HK-2 (cell line): ENCODE results near the gene HNRNPLL.

Experiments used
- DNase-seq: peaks from one replicate; pipeline ENCODE4 v3.0.0-alpha.2; 2018; ENCODE audit not compliant: unreplicated experiment

The HNRNPLL gene

GRCh38 chr2:38592951-38593350 lies 9.8 kb downstream of the HNRNPLL start:
- no peak for DNase-seq

DNA sequence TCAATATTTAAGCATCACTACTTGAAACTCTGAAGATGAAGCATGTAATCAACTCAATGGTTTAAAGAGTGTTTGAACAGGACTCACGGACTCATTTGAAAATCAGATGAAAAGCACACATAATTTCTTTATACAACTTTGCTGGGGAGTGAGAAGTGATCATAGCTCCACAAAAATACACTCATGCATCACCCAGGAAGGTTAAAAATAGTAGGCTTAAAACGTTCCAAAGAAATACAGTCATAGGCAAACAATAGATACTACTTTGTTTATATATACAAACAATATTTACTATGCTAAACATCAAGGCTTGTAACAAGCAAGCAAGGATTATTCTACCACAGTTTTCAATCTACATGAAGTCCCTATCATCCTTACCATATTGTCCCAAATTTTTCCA lies 11.6 kb downstream of the HNRNPLL start:
- DNase-seq, result no peak

DNA sequence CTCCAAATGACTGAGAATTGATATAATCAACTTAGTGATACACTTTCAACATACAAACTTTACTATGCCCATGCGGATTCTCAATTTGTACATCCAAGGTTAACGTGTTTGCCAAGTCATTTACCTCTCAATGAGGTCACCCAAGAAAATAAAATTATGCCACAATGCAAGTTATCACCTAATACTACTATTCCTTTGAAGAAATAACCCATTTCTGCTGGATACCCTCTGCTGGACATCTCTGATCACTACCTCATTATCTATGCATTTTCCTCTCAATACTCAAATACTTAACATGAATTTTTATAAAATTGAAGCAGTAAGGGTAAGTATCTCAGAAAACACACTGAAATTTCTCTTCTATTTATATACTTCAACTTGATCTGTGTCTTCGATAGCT lies 12.7 kb downstream of the HNRNPLL start:
- no peak for DNase-seq

DNA sequence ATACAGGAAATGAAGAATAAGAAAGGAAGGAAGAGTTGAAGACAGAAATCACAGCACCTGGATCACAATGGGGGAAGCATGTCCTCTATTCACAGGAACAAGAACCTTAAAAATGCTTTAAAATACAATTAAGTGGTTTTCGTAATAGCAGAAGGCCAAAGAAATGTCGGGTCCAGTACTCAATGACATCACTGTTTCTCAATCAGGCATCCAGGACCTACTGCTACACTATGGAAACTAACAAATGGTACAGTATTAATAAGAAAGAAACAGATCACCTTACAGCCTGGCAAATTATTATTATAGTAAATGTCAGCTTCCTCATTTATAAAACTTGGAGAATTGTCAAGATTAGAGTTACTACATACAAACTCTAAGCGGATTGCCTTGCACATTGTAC lies 15.8 kb downstream of the HNRNPLL start:
- no peak for DNase-seq

- DNase-seq, result no peak
These were observed 17.8 kb downstream of the HNRNPLL start for GRCh38 chr2:38584881-38585280.

DNA sequence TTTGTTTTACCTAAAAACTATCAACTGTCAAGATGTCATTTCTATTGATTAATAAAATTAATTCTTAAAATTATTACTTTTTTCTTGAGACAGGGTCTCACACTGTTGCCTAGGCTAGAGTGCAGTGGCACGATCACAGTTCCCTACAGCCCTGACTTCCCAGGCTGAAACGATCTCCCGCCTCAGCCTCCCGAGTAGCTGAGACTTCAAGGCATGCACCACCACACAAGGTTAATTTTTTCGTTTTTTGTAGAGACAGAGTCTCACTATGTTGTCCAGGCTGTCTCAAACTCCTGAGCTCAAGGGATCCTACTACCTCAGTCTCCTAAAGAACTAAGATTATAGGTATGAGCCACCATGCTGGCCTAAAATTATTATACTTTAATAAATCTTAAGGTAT lies 18.7 kb downstream of the HNRNPLL start:
- no peak for DNase-seq

DNA sequence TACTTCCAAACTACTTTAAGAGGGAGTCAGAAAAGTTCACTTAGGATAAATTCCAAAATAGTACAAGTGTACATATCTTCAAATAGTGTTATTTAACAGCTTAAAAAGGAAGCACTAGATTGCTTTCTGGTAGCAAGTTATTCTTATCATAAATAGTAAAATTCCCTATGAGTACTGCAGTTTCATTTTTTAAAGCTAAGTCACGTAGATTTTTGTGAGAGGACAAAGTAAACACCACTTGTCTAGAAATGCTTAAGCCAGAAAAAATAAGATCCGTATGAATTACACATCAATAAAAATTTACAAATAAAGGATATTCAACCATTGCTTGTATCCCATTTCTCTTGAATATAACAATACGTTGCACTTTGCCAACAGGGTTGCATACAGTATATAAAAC lies 19.2 kb downstream of the HNRNPLL start:
- DNase-seq, result no peak

DNA sequence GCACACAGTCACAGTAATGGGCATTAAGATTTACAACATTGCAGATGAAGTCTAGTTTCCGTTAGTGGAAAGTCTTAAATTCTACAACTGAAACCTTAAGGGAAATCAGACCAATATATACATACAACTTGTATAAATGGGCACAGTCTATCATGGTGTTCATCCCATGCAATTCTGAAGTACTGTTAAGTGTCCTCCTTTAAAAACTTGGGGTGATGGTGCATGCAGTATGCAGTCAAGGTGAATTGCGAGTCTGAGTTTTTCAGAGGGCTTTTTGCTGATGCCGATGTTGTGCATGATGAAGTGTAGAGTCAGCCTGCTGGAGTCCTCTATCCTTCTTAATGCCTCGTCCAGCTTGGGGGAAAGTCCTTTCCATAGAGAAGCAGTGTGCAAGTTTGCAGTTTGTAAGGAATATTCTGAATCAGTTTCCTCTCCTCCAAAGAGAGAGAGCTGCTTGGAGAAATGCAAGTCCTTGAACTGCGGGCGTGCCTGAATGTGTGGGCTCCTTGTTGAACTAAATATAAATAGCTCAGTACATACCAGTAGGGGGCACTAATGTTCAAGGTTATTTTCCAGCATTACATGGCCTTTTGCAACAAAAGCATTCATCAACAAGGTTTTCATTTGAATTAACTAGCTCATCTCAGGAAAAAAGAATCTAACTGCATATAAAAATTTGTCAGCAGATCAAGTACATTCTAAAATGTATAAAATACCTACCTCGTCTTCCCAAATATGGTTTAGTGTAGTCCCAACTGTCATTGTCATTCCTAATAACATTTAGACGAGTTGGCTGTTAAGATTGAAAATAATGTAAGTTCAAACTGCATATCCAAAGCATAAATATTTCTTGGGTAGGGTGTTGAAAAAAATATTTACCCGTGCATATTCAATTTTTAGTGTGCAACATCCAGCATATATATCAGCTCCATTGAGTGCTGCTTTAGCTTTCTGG lies 21.3 kb downstream of the HNRNPLL start:
- DNase-seq, result no peak

- DNase-seq, result no peak
These were observed 22.6 kb downstream of the HNRNPLL start for GRCh38 chr2:38580115-38580636.

DNA sequence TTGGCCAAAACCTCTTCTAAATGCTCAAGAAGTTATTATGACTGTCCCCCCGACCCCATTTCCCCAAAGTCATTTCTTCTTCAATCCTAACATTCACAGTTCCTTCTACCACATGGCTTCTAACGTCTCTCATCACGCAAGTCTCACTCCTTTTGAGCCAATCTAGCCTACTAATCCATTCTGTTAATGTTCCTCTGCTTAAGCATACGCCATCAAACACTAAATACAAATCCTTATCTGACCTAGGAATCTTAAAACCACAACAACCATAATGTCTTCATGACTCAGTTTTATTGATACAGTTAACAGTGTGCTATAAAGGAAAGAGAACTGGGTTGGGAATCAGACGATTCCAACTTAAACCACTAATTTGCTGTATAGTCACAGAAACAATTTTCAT lies 23.9 kb downstream of the HNRNPLL start:
- DNase-seq, result no peak

- DNase-seq, result no peak
These were observed 28.4 kb downstream of the HNRNPLL start for GRCh38 chr2:38574278-38574677.

DNA sequence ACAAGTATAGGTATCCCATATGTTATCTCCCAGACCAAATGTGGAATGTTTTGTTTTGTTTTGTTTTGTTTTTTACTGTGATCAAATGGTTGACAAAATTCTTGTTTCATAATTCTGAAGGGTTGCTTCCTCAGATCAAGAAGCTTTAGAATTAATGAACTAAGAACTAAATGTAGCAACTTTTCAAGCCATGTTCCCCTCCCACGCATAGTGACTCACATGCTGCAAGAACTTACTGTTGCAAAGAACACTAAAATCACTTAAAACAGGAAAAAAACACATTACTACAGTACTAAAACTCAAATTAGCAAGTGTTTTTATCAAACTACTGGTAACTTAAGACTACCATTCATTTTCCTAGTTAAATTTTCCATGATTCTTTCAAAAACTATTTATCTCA lies 30.6 kb downstream of the HNRNPLL start:
- DNase-seq, result no peak

DNA sequence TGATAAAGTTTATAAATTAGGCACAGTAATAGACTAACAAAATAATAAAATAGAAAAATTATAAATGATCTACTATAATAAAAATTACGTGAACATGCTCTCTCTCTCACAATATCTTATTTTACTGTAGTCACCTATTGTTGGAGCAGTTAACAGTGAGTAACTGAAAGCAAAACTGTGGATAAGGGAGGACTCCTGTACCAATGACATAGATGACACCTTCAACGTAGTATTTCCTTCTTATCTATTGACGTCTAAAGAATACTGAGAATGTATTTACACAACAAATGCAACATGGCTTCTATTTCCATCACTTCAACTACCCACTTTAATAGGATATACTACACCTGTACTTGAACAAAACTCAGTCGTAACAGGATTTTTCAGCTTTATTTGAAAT lies 31.5 kb downstream of the HNRNPLL start:
- no peak for DNase-seq

- DNase-seq, result no peak
These were observed 33.8 kb downstream of the HNRNPLL start for GRCh38 chr2:38568724-38569436.

- no peak for DNase-seq
These were observed 37.4 kb downstream of the HNRNPLL start for GRCh38 chr2:38565333-38565732.

- no peak for DNase-seq
These were observed 41.0 kb downstream of the HNRNPLL start for GRCh38 chr2:38561691-38562090.

DNA sequence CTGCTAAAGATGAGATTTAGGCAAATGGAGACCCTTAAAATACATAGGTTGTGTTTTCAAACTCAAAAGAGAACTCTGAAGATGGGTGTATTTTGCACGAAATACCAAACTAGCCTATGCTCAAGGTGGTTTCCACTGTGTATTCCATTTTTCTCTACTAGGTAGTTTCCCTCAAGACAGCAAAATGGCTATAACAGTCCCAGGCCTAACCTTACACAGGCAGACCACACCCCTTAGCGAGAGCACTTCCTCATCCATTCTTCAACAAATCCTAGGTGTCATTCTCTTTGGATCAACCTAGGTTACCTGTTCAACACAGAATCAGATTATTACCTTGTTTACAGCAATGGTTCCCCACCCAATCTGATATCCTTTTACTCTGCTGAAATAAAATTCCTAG lies 42.6 kb downstream of the HNRNPLL start:
- DNase-seq, result no peak

- DNase-seq, result no peak
These were observed 44.7 kb downstream of the HNRNPLL start for GRCh38 chr2:38557981-38558380.

GRCh38 chr2:38557217-38557616 lies 45.5 kb downstream of the HNRNPLL start:
- no peak for DNase-seq

- no peak for DNase-seq
These were observed 46.5 kb downstream of the HNRNPLL start for GRCh38 chr2:38556006-38556801.

GRCh38 chr2:38554973-38555595 lies 47.6 kb downstream of the HNRNPLL start:
- no peak for DNase-seq

DNA sequence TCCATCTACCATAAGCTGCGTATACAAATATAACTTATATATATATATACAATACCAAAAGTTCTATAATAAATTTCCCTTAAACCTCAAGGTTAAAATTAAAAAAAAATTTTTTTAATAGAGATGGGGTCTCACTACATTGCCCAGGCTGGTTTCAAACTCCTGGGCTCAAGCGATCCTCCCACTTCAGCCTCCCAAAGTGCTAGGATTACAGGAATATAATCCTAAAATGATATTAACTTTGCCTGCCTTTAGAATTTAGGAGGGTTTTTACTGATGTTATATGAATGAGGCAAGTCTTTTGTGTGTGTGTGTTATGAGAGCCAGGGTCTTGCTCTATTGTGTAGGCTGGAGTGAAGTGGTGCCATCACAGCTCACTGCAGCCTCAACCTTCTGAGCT lies 49.2 kb downstream of the HNRNPLL start:
- DNase-seq, result no peak
